GM23338 (cell line): ENCODE measurements around the gene NDC80.

Experiments used
- CREB1 ChIP-seq: fragments of 250-450 bp; sonication (Bioruptor Pico); IDR thresholded peaks from 2 replicates; pipeline ENCODE4 v1.5.0; 2020; ENCODE audit warnings: low read depth, mild to moderate bottlenecking, moderate library complexity
- EZH2 ChIP-seq: fragments of 200-600 bp; sonication (generic); IDR thresholded peaks from one replicate; pipeline ENCODE4 v1.8.0; 2017; ENCODE audit warnings: antibody characterized with exemption, mild to moderate bottlenecking, low read depth; ENCODE audit not compliant: unreplicated experiment
- EZH2phosphoT487 ChIP-seq: fragments of 200-600 bp; sonication (generic); IDR thresholded peaks from one replicate; pipeline ENCODE4 v1.8.1; 2018; ENCODE audit warnings: antibody characterized with exemption; ENCODE audit not compliant: unreplicated experiment
- JUNB ChIP-seq: IDR thresholded peaks from one replicate; pipeline ENCODE4 v1.6.1; 2016; ENCODE audit warnings: antibody characterized with exemption; ENCODE audit not compliant: unreplicated experiment
- NANOG ChIP-seq: IDR thresholded peaks from 2 replicates; pipeline ENCODE4 v1.6.1; 2016; ENCODE audit warnings: antibody characterized with exemption, borderline replicate concordance
- POLR2AphosphoS5 ChIP-seq: IDR thresholded peaks from 2 replicates; pipeline ENCODE4 v1.6.1; 2016; ENCODE audit warnings: antibody characterized with exemption, low read depth
- STAT1 ChIP-seq: IDR thresholded peaks from one replicate; pipeline ENCODE4 v1.6.1; 2016; ENCODE audit warnings: antibody characterized with exemption; ENCODE audit not compliant: unreplicated experiment
- ZNF114 ChIP-seq: fragments of 250-450 bp; sonication (Bioruptor Pico); IDR thresholded peaks from 2 replicates; pipeline ENCODE4 v1.5.0; 2020; ENCODE audit warnings: mild to moderate bottlenecking, moderate library complexity
- ZNF331 ChIP-seq: fragments of 250-450 bp; sonication (Bioruptor Pico); IDR thresholded peaks from 2 replicates; pipeline ENCODE4 v1.5.0; 2020; ENCODE audit warnings: low read depth, mild to moderate bottlenecking, moderate library complexity
- TF ChIP-seq, protein P1 (sequence below), 2 experiments: fragments of 200-600 bp in 1 of 2; sonication (generic) in 1 of 2; conservative IDR thresholded peaks; 2 replicates each; pipeline versions ENCODE4 v1.5.1 to v1.6.1; 2016 to 2017; ENCODE audit warnings: antibody characterized with exemption in 2 of 2, low read depth in 2 of 2, mild to moderate bottlenecking in 2 of 2, moderate library complexity in 1 of 2
- TF ChIP-seq, protein P2 (sequence below): IDR thresholded peaks from one replicate; pipeline ENCODE4 v1.6.1; 2018; ENCODE audit warnings: antibody characterized with exemption; ENCODE audit not compliant: unreplicated experiment
- TF ChIP-seq, protein P3 (sequence below): IDR thresholded peaks from 2 replicates; pipeline ENCODE4 v1.6.1; 2016; ENCODE audit warnings: antibody characterized with exemption
- TF ChIP-seq, protein P4 (sequence below): fragments of 250-450 bp; sonication (Bioruptor Pico); IDR thresholded peaks from 2 replicates; pipeline ENCODE4 v1.5.0; 2020; ENCODE audit warnings: mild to moderate bottlenecking, moderate library complexity

DNA sequence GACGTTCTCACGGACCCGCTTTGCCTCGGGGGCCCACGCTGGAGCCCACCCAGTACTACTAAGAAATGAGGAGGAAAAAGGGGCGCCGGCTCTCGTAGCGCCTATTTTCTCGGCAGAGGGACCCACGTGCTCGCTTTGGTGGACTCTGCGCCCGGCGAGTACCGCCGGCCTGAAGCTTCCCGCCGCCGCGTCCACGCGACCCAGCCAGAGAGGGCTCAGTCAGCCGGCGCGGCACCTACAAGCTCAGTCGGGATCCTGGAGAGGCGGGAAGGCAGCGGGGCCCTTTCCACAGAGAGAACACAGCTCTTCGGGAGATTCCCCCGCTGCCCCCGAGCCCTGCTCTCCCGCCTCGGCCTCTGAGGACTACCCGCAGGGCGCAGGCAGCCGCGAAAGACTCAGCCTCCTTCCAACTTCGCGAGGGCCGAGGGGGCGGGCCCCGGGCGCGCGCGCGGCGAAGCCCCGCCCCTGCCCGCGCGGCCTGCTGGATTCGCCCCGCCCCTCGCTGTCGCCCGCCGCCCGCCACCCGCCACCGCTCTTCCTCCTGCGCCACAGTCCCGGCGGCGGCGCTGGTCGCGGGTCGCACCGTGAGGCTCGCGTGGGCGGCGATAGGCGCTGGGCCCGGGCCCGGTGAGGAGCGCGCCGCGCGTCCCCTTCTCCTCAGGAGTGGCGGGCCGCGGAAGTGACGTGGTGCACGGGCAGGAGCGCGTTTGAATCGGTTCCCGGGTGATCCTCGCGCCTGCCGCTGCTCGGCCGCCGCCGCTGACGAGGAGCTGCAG, 84.0 kb downstream of the NDC80 start, which contains the start of gene SMCHD1:
- TF ChIP-seq, protein P1, sequence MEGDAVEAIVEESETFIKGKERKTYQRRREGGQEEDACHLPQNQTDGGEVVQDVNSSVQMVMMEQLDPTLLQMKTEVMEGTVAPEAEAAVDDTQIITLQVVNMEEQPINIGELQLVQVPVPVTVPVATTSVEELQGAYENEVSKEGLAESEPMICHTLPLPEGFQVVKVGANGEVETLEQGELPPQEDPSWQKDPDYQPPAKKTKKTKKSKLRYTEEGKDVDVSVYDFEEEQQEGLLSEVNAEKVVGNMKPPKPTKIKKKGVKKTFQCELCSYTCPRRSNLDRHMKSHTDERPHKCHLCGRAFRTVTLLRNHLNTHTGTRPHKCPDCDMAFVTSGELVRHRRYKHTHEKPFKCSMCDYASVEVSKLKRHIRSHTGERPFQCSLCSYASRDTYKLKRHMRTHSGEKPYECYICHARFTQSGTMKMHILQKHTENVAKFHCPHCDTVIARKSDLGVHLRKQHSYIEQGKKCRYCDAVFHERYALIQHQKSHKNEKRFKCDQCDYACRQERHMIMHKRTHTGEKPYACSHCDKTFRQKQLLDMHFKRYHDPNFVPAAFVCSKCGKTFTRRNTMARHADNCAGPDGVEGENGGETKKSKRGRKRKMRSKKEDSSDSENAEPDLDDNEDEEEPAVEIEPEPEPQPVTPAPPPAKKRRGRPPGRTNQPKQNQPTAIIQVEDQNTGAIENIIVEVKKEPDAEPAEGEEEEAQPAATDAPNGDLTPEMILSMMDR (conservative IDR thresholded peaks at IDR 0.05; ENCODE audit: low read depth in 2 of 2) = no peak
- TF ChIP-seq, protein P2, sequence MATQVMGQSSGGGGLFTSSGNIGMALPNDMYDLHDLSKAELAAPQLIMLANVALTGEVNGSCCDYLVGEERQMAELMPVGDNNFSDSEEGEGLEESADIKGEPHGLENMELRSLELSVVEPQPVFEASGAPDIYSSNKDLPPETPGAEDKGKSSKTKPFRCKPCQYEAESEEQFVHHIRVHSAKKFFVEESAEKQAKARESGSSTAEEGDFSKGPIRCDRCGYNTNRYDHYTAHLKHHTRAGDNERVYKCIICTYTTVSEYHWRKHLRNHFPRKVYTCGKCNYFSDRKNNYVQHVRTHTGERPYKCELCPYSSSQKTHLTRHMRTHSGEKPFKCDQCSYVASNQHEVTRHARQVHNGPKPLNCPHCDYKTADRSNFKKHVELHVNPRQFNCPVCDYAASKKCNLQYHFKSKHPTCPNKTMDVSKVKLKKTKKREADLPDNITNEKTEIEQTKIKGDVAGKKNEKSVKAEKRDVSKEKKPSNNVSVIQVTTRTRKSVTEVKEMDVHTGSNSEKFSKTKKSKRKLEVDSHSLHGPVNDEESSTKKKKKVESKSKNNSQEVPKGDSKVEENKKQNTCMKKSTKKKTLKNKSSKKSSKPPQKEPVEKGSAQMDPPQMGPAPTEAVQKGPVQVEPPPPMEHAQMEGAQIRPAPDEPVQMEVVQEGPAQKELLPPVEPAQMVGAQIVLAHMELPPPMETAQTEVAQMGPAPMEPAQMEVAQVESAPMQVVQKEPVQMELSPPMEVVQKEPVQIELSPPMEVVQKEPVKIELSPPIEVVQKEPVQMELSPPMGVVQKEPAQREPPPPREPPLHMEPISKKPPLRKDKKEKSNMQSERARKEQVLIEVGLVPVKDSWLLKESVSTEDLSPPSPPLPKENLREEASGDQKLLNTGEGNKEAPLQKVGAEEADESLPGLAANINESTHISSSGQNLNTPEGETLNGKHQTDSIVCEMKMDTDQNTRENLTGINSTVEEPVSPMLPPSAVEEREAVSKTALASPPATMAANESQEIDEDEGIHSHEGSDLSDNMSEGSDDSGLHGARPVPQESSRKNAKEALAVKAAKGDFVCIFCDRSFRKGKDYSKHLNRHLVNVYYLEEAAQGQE = no peak
- peak; percentile 76 for TF ChIP-seq POLR2AphosphoS5
- TF ChIP-seq EZH2 = no peak
- no peak for TF ChIP-seq EZH2phosphoT487
- TF ChIP-seq, protein P3, sequence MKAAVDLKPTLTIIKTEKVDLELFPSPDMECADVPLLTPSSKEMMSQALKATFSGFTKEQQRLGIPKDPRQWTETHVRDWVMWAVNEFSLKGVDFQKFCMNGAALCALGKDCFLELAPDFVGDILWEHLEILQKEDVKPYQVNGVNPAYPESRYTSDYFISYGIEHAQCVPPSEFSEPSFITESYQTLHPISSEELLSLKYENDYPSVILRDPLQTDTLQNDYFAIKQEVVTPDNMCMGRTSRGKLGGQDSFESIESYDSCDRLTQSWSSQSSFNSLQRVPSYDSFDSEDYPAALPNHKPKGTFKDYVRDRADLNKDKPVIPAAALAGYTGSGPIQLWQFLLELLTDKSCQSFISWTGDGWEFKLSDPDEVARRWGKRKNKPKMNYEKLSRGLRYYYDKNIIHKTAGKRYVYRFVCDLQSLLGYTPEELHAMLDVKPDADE = no peak
- TF ChIP-seq STAT1 = no peak
- no peak for TF ChIP-seq ZNF114 (CRISPR knock-in tag)
- no peak for TF ChIP-seq NANOG
- TF ChIP-seq, protein P4, sequence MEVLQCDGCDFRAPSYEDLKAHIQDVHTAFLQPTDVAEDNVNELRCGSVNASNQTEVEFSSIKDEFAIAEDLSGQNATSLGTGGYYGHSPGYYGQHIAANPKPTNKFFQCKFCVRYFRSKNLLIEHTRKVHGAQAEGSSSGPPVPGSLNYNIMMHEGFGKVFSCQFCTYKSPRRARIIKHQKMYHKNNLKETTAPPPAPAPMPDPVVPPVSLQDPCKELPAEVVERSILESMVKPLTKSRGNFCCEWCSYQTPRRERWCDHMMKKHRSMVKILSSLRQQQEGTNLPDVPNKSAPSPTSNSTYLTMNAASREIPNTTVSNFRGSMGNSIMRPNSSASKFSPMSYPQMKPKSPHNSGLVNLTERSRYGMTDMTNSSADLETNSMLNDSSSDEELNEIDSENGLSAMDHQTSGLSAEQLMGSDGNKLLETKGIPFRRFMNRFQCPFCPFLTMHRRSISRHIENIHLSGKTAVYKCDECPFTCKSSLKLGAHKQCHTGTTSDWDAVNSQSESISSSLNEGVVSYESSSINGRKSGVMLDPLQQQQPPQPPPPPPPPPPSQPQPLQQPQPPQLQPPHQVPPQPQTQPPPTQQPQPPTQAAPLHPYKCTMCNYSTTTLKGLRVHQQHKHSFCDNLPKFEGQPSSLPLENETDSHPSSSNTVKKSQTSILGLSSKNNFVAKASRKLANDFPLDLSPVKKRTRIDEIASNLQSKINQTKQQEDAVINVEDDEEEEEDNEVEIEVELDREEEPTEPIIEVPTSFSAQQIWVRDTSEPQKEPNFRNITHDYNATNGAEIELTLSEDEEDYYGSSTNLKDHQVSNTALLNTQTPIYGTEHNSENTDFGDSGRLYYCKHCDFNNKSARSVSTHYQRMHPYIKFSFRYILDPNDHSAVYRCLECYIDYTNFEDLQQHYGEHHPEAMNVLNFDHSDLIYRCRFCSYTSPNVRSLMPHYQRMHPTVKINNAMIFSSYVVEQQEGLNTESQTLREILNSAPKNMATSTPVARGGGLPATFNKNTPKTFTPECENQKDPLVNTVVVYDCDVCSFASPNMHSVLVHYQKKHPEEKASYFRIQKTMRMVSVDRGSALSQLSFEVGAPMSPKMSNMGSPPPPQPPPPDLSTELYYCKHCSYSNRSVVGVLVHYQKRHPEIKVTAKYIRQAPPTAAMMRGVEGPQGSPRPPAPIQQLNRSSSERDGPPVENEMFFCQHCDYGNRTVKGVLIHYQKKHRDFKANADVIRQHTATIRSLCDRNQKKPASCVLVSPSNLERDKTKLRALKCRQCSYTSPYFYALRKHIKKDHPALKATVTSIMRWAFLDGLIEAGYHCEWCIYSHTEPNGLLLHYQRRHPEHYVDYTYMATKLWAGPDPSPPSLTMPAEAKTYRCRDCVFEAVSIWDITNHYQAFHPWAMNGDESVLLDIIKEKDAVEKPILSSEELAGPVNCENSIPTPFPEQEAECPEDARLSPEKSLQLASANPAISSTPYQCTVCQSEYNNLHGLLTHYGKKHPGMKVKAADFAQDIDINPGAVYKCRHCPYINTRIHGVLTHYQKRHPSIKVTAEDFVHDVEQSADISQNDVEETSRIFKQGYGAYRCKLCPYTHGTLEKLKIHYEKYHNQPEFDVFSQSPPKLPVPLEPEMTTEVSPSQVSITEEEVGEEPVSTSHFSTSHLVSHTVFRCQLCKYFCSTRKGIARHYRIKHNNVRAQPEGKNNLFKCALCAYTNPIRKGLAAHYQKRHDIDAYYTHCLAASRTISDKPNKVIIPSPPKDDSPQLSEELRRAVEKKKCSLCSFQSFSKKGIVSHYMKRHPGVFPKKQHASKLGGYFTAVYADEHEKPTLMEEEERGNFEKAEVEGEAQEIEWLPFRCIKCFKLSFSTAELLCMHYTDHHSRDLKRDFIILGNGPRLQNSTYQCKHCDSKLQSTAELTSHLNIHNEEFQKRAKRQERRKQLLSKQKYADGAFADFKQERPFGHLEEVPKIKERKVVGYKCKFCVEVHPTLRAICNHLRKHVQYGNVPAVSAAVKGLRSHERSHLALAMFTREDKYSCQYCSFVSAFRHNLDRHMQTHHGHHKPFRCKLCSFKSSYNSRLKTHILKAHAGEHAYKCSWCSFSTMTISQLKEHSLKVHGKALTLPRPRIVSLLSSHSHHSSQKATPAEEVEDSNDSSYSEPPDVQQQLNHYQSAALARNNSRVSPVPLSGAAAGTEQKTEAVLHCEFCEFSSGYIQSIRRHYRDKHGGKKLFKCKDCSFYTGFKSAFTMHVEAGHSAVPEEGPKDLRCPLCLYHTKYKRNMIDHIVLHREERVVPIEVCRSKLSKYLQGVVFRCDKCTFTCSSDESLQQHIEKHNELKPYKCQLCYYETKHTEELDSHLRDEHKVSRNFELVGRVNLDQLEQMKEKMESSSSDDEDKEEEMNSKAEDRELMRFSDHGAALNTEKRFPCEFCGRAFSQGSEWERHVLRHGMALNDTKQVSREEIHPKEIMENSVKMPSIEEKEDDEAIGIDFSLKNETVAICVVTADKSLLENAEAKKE (CRISPR knock-in tag) = no peak
- no peak for TF ChIP-seq JUNB
- TF ChIP-seq CREB1 (CRISPR knock-in tag) = peak; percentile 78
- no peak for TF ChIP-seq ZNF331
